ENCODE results near the gene UGDH.
"Not testable (repeated sequence)": the region's sequence is repeated elsewhere in the genome, so short reads cannot be mapped to it uniquely, and the experiment has no call there.

Gene UGDH

DNA sequence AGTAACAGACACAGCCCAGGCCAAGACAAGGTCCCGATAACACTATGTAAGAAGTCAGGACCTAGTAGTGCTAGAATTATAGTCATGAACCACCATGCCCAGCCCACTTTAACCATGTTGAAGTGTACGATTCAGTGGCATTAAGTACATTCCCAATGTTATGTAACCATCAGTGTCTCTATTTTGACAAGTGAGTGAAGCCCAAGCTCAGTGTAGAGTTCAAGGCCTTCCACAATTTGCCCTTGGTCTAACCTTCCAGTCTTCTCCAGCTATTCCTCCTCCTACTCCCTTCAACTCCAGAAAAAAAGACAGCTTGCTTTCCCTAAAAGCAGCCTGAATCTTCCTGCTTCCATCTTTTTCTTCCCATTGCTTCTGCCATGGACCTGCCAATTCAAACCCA lies 36.9 kb downstream of the UGDH start:
- no peak for DNase-seq

DNA sequence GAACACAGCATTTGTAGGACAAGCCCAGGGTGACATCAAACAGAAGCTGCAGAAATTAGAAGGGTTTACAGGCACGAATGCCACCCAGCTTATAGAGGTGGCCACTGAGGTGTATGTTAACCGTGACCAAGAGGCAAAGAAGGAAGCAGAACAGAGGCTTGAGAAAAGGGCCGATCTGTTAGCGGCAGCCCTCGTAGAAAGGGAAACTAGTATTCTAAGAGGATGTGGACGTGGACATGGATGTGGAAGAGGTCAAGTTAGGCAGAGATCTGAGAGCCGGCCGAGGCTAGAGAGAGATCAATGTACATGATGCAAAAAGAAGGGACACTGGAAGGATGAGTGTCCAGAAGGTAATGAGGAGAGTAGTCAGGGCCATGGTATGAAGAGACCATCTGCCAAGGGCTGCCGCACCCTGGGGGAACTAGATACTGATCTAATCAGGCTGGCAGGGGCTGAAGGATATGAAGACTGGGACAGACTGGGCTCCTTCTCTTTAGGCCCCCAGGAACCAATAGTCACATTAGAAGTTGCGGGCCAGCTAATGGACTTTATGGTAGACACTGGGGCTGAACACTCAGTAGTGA lies 40.9 kb downstream of the UGDH start:
- no peak for DNase-seq

DNA sequence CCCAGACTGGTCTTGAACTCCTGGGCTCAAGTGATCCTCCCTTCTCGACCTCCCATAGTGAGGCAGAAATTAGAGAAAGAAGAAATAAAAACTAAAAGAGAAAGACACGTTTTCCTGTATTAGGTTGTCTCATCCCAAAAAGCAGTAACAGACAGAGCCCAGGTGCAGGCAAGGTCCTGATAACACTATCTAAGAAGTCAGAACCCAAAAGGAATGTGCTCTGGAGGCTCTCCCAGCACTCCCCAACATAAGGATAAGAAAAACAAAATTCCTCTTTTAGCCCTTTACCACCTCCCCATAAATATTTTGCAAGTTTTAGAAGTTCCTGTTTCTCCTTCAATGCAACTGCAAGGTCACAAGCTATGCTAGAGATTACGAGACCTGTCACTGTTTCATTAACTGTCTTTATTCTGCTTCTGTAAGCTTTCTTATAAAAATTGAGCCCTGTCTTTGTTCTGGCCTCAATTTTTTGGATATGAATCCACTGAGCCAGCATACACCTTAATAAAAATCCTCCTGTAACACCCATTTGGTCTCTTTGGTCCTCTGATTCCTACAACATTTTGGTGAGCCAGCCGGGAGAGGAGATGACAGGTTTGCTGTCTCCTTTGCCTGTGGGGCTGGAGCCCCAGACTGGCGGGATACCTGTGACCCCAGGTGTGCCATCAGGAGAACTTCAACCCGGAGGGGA lies 42.5 kb downstream of the UGDH start:
- no peak for DNase-seq

DNA sequence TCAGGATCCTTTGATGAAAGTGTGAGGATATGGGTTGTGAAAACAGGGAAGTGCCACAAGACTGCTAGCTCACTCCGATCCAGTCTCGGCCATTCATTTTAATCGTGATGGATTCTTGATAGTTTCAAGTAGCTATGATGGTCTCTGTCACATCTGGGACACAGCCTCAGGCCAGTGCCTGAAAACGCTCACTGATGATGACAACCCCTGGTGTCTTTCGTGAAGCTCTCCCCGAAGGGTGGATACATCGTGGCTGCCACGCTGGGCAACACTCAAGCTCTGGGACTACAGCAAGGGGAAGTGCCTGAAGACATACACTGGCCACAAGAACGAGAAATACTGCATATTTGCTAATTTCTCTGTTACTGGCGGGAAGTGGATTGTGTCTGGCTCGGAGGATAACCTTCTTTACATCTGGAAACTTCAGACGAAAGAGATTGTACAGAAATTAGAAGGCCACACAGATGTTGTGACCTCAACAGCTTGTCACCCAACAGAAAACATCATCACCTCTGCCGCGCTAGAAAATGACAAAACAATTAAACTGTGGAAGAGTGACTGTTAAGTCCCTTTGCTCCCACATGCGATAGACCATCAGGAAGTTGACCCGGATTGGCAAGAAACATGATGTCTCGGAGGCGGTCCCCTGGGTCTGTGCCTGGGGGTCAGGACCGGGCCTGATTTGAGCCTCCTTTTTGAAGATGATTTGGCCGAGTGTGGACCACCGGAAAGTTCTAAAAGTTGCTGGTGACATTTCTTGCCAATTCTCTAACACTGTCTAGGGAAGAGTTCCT lies 46.1 kb downstream of the UGDH start:
- DNase-seq = no peak

DNA sequence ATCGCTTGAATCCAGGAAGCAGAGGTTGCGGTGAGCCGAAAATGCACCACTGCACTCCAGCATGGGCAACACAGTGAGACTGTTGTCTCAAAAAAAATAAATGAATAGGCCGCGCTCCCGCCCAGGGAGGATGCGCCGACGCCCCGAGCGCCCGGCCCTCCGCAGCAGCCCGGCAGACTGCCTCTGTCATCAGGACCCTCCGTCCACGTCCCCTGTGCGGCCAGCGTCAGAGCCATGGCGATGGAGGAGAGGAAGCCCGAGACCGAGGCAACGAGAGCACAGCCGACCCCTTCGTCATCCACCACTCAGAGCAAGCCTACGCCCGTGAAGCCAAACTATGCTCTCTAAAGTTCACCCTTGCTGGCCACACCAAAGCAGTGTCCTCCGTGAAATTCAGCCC lies 47.0 kb downstream of the UGDH start:
- no peak for DNase-seq

DNA sequence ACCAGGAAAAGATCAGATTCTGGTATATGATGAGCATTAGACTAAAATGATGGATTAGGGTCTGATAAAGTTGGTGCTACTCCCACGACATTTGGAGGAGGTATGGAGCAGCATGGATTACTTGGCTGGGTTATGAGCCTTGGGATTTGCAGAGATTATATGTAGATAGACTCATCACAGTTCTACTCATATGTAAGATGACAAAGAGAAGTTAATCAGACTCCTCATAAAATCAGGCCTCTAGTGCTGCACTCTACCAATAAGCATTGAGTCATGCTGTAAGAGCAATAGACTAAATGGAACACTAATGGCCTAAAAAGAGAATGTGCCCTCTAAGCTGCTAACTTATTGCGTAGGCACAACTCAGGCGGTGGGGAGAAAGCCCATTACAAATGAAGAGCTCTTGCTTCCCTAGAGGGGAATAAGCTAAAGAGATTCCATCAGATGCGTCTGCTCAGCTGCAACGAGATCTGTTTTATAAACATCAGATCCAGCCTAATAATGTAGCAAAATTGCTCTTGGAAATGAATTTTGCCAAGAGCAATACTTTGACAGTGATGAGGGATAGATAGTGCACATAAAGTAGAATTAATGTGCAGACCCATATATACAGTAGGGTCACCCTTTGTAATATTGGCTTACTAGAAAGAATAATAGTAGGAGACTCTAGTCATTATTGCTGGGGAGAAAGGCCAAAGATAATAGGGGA lies 50.9 kb downstream of the UGDH start:
- DNase-seq = no peak

DNA sequence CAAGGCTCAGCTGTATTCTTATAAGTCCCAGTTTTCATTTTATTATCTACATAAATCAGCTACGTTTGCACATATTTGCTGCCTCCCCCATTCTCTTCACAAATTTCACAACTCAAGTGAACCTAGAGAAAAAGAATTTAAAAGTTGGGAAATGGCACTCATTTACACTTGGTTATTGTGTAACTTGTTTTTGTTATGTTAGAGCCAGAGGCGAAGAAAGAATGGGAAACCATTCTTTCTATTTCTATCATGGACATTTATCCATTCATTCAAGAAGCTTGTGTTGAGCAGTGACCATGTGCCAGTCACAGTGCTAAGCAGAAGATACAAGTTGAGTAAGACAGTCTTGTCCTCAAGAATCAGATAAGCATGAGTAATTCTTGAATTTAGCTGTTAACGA lies 54.8 kb downstream of the UGDH start:
- no peak for DNase-seq

DNA sequence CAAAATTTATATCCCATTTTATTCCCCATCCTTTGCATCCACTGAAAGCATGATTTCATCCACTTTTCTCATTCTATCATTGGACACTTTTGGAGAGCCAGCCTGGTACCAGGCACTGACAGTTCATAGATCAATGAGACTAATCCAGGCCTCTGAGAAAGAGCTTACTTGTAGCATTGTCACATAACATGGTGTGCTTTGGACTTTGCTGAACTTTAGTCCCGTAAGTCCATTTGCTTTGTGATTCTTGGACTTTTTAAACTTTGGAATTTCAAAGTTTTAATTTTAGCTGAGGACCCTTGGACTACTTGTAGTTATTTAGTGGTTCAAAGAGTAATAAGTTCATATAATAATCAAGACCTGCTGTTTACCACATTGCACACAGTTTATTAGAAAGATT lies 56.8 kb downstream of the UGDH start:
- no peak for DNase-seq

DNA sequence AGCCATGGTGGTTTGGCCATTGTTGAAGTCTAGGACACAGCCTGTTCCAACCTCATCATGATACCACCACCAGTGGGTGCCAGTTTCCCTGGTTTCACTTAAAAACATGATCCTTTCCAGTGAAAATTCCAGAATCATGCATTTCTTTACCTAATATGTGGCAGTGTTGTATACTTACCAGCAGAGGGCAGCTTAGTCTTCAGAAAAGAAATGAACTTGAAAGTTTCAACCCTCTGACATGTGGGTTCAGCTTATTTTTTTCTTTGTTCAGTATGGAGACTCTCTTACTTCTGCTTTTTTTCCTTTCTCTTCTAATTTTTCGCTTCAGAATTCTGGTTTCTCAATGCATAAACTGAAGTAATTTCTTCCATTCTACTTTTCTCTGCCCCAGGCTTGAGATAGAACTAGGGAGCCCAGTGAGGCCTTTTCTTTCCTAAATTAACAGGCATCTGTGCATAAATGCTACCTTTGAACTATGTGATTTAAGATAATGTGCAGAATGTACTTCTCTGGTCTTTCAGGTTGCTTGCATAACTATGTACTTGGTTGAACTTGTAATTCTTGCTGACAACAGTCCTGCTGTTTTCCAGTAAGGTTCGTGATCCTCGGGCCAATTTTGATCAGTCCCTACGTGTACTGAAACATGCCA lies 57.7 kb downstream of the UGDH start:
- peak in 1 of 2 experiments; percentile 9 for DNase-seq

DNA sequence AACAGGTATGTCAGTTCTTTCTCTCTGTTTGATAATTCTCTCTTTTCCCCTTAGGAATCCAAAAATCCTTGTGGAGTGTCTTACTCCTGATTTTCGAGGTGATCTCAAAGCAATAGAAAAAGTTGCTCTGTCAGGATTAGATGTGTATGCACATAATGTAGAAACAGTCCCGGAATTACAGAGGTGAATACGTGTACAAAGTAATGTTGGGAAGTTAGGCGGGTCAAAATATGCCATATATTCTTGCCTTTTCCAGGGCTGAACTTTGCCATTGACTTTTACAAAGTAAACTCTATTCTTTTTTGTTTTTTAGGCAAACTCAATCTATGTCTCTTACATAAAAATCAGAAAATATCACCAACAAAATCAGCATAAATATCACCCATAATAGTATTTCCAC lies 59.8 kb downstream of the UGDH start:
- DNase-seq = no peak

DNA sequence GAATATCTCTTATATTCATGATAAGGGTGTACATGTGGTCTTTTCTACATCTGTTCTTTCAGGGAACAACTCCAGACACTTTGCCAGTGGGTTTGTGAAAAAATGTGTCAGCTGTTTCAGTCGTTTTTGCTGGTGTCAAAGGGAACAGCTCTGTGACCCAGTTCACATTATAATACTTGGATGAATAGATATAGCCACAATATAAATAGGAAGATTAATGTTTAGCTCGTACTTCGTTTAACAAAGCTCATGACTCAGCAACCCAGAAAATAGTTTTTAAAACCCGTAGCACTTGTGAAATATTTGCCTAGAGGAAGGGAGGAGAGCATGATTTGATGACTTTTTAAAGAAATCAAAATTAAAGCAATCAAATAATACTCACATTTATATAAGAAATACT lies 60.5 kb downstream of the UGDH start:
- DNase-seq = no peak

DNA sequence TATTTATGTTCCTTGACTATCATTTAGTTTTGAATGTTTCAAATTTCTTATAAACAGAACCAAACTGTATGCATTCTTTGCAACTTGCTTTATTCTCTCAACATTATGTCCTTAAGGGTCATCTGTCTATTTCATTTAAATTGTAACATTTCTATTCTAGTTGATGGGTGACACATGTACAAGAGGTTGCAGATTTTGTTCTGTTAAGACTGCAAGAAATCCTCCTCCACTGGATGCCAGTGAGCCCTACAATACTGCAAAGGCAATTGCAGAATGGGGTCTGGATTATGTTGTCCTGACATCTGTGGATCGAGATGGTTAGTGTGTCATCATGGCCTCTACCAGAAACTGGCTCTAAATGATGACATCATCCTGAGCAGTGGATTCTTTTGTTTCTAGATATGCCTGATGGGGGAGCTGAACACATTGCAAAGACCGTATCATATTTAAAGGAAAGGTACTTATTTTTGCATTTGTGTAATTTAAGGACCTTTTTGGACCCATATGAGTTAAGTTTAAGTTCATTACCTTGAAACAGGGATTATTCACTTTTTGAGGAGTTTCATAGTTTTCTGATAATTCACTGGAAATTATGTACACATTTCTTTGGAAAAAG lies 62.2 kb downstream of the UGDH start:
- no peak for DNase-seq

DNA sequence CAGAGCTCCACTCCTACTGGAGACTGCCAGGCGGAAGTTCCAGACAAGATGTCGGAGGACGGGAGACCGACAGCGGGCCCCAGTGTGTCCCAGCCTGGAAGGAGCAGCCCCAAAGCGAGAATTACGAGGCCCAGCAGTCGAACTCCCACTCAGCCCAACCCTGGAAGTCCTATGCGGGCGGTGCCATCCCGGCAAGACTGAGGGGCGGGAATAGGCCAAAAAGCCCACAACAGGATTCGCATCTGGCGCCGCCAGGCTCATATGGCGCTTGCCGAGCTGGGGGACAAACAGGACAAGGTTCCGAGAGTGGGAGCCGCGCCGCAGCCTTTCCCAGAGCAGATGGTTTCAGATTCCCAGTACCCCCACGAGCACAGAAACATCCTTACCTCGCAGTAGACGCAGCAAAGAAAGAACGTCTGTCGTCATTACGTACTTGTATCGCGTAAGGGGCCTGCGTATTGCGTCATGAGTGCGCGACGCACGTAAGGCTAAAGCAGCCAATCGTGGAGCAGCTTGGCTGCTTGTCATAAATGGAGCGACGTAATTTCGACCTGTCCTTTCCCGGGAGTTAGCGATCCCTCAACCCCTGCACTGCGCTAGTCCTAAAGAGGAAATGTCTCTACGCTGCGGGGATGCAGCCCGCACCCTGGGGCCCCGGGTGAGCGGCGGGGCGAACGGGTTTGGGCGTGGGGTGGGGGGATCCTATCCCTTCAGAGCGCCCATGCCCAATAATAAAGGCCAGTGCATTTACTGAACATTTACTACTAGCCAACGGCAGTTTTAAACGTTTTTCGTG lies 68.5 kb downstream of the UGDH start, which contains the start of the genes LIAS and RPL9:
TSS of gene LIAS (plus strand) at position 552 of the 796 bp plus-strand sequence. CDS start at position 614, 62 bp downstream.
TSS of gene RPL9 (minus strand) at position 418 of the 796 bp plus-strand sequence. CDS start 483 bp downstream, outside the sequence.
- DNase-seq = peak; percentile 42 to 80

DNA sequence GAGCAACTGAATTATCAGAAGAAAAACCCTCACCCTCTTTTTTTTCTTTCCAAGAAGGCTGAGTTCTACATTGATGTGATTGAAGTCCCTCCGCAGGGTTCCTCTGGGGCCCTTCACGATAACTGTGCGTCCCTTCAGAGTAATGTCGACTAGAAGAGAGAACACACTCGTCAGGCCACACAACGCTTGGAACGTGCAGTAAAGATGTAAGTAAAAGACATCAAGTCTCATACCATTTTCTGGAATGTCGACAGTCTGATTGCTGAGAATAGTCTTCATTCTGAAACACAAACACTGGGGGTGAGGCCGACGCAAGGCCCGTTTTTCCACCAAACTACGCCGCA lies 69.1 kb downstream of the UGDH start:
- DNase-seq = not testable (repeated sequence)

DNA sequence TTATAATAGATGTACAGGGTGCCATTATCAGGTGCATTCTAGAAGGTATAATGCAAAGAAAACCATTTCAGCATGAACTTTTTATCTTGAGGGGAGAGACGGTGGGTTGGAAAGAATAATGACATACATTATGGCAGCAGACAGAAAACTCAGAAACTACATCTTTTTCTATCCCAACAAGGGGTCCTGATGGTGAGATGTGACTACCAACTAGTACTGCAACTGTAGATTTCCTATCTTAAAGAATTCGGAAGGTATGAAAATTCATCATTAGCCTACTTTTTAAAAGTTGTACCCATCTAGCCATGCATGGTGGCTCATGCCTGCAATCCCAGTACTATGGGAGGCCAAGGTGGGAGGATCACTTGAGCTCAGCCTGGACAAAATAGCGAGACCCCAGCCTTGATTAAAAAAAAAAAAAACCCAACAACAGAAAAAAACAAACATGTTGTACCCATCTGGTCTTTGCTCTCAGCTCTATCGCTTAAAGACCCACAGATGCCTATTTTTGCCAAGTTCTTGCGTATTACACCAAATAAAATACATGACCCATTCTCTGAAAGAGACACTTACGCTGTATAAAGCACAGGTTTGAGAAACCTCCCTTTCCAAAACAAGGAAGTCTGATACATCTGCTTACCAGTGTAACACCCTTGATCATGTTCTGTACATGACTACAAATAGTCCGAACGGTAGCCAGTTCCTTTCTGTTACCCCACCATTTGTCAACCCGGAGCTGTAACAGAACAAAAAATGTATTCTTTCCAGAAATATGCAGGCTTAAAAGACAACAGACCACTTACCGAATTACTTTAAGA lies 70.1 kb downstream of the UGDH start:
- DNase-seq = no peak

DNA sequence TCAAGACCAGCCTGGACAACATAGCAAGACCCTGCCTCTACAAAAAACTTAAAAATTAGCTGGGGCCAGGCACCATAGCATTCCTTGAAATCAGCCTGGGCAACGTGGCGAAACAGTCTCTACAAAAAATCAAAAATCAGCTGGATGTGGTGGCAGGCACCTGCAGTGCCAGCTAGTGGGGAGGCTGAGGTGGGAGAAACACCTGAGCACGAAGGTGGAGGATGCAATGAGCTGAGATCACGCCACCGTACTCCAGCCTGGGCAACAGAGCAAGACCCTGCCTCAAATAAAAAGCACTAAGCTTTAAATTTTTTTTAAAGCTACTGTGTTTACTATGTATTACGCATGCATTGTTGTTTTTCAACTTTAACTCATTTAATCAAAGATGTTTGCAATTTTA lies 71.8 kb downstream of the UGDH start:
- DNase-seq = no peak

DNA sequence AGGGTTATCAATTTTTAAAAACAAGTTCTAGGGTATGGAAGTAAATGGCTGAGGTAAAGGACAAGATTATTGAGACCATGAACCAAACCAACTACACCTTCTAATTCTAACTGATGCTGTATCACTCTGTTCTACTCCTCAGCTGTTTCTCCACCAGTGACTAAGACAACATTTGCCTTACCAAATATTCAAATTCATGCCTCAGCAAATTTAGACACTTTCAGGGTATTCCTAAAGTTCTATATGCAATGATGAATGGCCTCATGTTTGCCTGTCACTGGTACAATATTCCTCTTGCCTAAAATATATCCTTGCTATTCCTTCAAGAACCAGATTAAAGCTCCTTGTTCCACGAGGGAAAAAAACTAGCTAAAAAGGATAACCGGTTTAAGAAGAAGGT lies 73.5 kb downstream of the UGDH start:
- no peak for DNase-seq

DNA sequence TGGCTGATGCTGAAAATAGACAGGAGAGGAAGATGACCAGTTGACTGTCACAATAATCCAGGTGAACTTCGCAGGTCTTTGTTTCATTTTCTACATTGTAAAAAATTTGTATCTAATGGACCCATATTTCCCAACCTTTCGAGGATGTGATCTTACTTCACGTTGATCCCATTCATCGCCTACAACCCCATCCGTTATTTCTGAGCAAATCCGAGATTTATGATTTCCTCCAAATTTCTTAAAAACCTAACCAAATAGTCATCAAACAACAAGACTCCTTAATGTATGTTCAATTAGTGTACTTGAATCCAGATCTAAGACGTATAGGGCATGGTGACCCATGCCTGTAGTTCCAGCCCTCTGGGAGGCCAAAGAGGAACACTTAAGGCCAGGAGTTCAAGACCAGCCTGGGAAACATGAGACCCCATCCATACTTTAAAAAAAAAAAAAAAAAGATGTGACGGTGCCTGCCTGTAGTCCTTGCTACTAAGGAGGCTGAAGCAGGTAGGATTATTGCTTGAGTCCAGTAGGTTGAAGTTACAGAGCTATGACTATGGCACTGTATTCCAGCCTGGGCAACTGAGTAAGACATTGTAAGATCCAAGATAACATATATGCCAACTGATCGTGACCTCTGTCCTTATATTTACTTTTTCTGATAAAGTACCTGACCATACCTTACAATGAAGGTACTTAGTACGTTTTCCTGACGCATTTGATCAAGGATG lies 74.2 kb downstream of the UGDH start:
- no peak for DNase-seq

DNA sequence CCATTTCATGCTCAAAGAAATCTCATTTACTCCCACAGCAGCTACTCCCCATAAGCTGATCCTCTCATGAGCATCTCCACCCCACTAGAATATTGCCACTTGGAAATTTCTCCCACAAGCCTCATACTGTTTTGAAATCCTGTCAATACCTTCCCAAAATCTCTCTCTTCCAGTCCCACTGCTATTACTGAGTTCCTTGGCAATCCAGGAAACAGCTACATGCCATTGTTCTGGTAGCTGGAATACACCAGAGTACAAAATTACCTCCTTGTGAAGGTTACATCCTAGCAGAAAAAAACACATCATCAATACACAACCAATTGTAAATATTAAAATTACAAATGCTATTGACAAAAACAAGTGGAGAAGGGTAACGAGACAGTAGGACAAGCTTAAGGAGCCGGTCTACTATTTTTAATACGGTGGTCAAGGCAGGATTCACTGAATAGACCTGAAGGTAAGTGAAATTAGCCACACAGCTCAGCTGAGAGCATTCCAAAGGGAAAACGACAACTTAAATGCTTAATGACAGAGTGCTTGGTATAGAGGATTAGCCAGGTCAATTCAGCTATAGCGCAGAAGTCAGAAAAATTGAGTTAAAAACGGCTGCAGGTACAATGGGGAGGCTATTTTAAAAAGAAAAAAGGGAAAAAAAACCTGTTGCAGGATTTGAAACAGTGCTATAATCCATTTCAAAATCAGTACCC lies 74.9 kb downstream of the UGDH start:
- DNase-seq = no peak
